Endothelial cell of umbilical vein (primary cell): ENCODE measurements around the gene CD247.

Experiments
- CTCF ChIP-seq, 2 donors: IDR thresholded peaks; 1 replicate in 1 of 2; 2 replicates in 1 of 2; pipeline ENCODE4 v1.5.1; 2011; ENCODE audit warnings: low read length in 2 of 2, mild to moderate bottlenecking in 2 of 2, moderate library complexity in 2 of 2, control low read depth in 1 of 2, inconsistent platforms in 1 of 2, low read depth in 1 of 2; ENCODE audit not compliant: insufficient read depth in 1 of 2; ENCODE audit errors: extremely low read depth in 1 of 2
- GATA2 ChIP-seq: IDR thresholded peaks from 2 replicates; pipeline ENCODE4 v1.7.0; 2011; ENCODE audit warnings: low read depth, mild to moderate bottlenecking, moderate library complexity, mixed read lengths, low read length; ENCODE audit not compliant: insufficient read length, insufficient read depth
- JUN ChIP-seq: IDR thresholded peaks from 2 replicates; pipeline ENCODE4 v1.6.1; 2011; ENCODE audit warnings: borderline replicate concordance, low read depth; ENCODE audit not compliant: insufficient read length, insufficient read depth
- MAX ChIP-seq: IDR thresholded peaks from 2 replicates; pipeline ENCODE4 v1.6.1; 2011; ENCODE audit not compliant: insufficient read depth, insufficient read length
- MYC ChIP-seq: IDR thresholded peaks from one replicate; pipeline ENCODE4 v1.6.1; 2011; ENCODE audit warnings: mild to moderate bottlenecking, low read depth, low read length
- POLR2A ChIP-seq: IDR thresholded peaks from 2 replicates; pipeline ENCODE4 v1.6.1; 2012; ENCODE audit warnings: low read depth, mild to moderate bottlenecking, control low read depth, low read length
- POLR2AphosphoS5 ChIP-seq: IDR thresholded peaks from 2 replicates; pipeline ENCODE4 v1.6.1; 2012; ENCODE audit warnings: low read depth, mild to moderate bottlenecking, control low read depth, low read length, moderate library complexity; ENCODE audit not compliant: insufficient read depth

GRCh38 chr1:167514288-167514687, 4.0 kb downstream of the CD247 start:
- no peak for TF ChIP-seq CTCF (IDR thresholded peaks at IDR 0.05; ENCODE audit: extremely low read depth in 1 of 2, insufficient read depth in 1 of 2, low read depth in 1 of 2, low read length in 2 of 2)
- no peak for TF ChIP-seq GATA2
- no peak for TF ChIP-seq POLR2A
- TF ChIP-seq MYC: no peak
- TF ChIP-seq POLR2AphosphoS5: no peak
- TF ChIP-seq MAX: no peak
- no peak for TF ChIP-seq JUN
